ENCODE data around the gene EPHA6.
"Not testable (repeated sequence)": the region's sequence is repeated elsewhere in the genome, so short reads cannot be mapped to it uniquely, and the experiment has no call there.

Gene EPHA6

DNA sequence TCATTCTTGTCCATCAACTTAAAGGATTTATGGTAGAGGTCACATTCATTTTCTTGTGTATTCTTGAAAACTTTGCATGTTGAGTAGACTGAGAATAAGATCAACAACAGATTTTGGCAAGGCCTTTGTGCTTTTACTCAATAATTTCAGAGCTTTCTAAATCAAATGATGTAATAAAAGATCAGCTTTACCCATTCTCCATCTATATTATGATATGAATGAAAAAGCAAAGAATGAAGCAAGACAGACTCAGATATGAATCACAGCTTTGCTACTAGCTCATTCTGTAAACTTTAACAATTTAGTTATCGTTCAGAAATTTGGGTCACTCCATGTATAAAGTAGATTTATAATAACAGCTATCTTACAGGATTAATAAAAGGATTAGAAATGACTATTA, 674.3 kb downstream of the EPHA6 start:
- H3K9me3 ChIP-seq (ENCODE audit: low read depth, low read length), result no peaks in the 10 kb centered on the region
- no peak for TF ChIP-seq POLR2AphosphoS5 (IDR thresholded peaks at IDR 0.05; ENCODE audit: borderline replicate concordance, low read depth, low read length)
- TF ChIP-seq EZH2 (IDR thresholded peaks at IDR 0.05), result no peak
- TF ChIP-seq FOXP2 (optimal IDR thresholded peaks at IDR 0.05; ENCODE audit: control extremely low read depth, extremely low read length, insufficient read depth), result no peak
- no peak overlapping the region for H3K27ac ChIP-seq
- H3K36me3 ChIP-seq (ENCODE audit: insufficient read depth, low read length), result no peaks in the 10 kb centered on the region
- H3K9ac ChIP-seq (ENCODE audit: insufficient read length), result no peak overlapping the region
- no peak overlapping the region for H3K4me3 ChIP-seq
- no peak for DNase-seq (ENCODE audit: low read depth, low spot score)

DNA sequence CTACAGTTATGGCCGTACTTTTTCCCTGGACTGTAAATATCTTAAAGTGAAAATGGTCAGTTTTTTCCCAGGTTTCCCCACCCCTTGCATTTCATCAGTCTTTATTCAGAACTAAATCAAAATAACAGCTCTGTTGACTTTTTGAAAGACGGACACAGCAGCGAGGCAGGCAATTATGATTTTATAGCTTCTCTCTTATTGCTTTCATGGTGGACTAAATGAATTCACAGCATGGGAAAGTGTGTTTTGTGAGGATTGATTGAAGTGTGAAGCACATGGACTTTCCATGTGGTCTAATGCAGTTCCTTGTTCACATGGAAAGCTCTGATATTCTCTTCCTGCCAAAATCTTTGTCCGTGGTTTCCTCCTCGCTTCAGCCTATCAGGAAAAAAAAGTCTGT, 681.5 kb downstream of the EPHA6 start:
- H3K27ac ChIP-seq, result no peak overlapping the region
- DNase-seq (ENCODE audit: low read depth, low spot score), result no peak
- H3K4me3 ChIP-seq, result no peak overlapping the region
- H3K9me3 ChIP-seq (ENCODE audit: low read depth, low read length), result no peaks in the 10 kb centered on the region
- no peaks in the 10 kb centered on the region for H3K36me3 ChIP-seq (ENCODE audit: insufficient read depth, low read length)
- H3K9ac ChIP-seq (ENCODE audit: insufficient read length), result no peak overlapping the region
- no peak for TF ChIP-seq POLR2AphosphoS5 (IDR thresholded peaks at IDR 0.05; ENCODE audit: borderline replicate concordance, low read depth, low read length)
- no peak for TF ChIP-seq FOXP2 (optimal IDR thresholded peaks at IDR 0.05; ENCODE audit: control extremely low read depth, extremely low read length, insufficient read depth)
- TF ChIP-seq EZH2 (IDR thresholded peaks at IDR 0.05), result no peak

DNA sequence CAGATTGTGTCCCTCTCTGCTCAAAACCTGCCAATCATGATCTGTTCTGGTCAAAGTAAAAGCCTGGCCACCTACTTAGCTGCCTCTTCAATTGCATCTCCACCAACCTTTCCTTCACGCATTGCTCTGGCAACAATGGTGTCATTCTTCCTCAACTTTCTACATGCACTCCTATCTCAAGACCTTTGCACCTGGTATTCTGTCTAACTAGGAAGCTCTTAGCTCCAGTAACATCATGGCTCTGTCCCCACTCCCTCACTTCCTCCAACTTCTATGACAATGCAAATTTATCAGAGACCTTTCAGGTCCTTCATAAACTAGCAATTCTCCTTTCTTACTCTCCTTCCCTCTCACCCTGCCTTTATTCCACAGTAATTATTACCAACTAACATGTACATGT, 682.7 kb downstream of the EPHA6 start:
- Histone ChIP-seq H3K9ac (ENCODE audit: insufficient read length) (no peak overlapping the region), H3K27ac (no peak overlapping the region), H3K4me3 (no peak overlapping the region), H3K36me3 (ENCODE audit: insufficient read depth, low read length) (no peaks in the 10 kb centered on the region), H3K9me3 (ENCODE audit: low read depth, low read length) (no peaks in the 10 kb centered on the region)
- DNase-seq (ENCODE audit: low read depth, low spot score), result no peak
- TF ChIP-seq FOXP2 (optimal IDR thresholded peaks at IDR 0.05; ENCODE audit: control extremely low read depth, extremely low read length, insufficient read depth) (no peak), POLR2AphosphoS5 (IDR thresholded peaks at IDR 0.05; ENCODE audit: borderline replicate concordance, low read depth, low read length) (no peak), EZH2 (IDR thresholded peaks at IDR 0.05) (no peak)

DNA sequence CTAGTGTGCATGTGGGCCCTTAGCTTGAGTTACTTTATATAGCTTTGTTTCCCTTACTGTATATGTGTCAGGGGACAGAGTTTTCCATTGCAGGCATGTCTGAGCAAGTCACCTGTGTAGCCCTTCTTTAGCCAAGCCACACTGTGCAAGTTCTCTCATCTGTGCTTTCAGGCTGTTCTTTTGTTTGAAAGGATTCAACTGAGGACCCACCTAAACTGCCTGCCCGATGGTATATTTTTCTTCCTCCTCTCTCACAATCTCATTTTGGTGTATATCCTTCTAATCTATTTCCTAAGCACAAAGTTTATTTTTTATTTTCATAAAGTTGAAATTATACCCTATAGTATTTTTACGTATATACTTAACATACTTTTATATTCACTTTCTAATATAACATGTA, 690.1 kb downstream of the EPHA6 start:
- no peaks in the 10 kb centered on the region for H3K9me3 ChIP-seq (ENCODE audit: low read depth, low read length)
- no peak overlapping the region for H3K4me3 ChIP-seq
- DNase-seq (ENCODE audit: low read depth, low spot score), result no peak
- TF ChIP-seq POLR2AphosphoS5 (IDR thresholded peaks at IDR 0.05; ENCODE audit: borderline replicate concordance, low read depth, low read length) (no peak), FOXP2 (optimal IDR thresholded peaks at IDR 0.05; ENCODE audit: control extremely low read depth, extremely low read length, insufficient read depth) (no peak), EZH2 (IDR thresholded peaks at IDR 0.05) (no peak)
- no peak overlapping the region for H3K9ac ChIP-seq (ENCODE audit: insufficient read length)
- no peak overlapping the region for H3K27ac ChIP-seq
- H3K36me3 ChIP-seq (ENCODE audit: insufficient read depth, low read length), result no peaks in the 10 kb centered on the region

DNA sequence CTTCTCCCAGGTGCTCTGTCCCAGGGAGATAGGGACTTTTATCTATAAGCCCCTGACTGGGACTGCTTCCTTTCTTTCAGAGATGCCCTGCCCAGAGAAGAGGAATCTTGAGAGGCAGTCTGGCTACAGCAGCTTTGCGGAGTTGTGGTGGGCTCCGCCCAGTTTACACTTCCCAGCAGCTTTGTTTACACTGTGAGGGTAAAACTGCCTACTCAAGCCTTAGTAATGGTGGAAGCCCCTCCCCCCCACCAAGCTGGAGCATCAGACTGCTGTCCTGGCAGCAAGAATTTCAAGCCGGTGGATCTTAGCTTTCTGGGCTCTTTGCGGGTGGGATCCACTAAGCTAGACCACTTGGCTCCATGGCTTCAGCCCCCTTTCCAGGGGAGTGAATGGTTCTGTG, 696.4 kb downstream of the EPHA6 start:
- no peak overlapping the region for H3K9ac ChIP-seq (ENCODE audit: insufficient read length)

DNA sequence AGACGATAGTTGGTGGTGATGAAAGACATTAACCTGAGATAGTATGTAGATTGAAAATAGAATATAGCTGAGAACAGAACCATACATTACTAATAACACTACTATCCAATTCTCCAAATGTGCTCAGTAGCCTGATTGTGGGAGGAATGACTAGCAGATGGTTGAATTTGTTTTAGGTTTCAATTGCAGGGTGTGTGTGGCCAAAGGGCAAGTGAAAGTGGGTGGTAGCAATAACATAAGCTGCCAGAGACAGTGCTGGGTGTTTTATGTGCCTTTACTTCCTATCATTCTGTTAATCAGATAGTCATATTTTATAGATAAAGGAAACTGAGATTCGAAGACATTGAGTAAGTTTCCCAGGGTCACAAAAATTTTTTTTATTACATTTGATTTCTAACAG, 700.7 kb downstream of the EPHA6 start:
- TF ChIP-seq POLR2AphosphoS5 (IDR thresholded peaks at IDR 0.05; ENCODE audit: borderline replicate concordance, low read depth, low read length) (no peak), FOXP2 (optimal IDR thresholded peaks at IDR 0.05; ENCODE audit: control extremely low read depth, extremely low read length, insufficient read depth) (no peak), EZH2 (IDR thresholded peaks at IDR 0.05) (no peak)
- no peak overlapping the region for H3K27ac ChIP-seq
- H3K9ac ChIP-seq (ENCODE audit: insufficient read length), result no peak overlapping the region
- no peak for DNase-seq (ENCODE audit: low read depth, low spot score)
- no peak overlapping the region for H3K4me3 ChIP-seq
- H3K36me3 ChIP-seq (ENCODE audit: insufficient read depth, low read length), result no peaks in the 10 kb centered on the region
- H3K9me3 ChIP-seq (ENCODE audit: low read depth, low read length), result no peaks in the 10 kb centered on the region

More for the DNA sequence above, 696.4 kb downstream of the EPHA6 start:
- Histone ChIP-seq H3K9me3 (ENCODE audit: low read depth, low read length) (no peaks in the 10 kb centered on the region), H3K27ac (no peak overlapping the region), H3K36me3 (ENCODE audit: insufficient read depth, low read length) (no peaks in the 10 kb centered on the region), H3K4me3 (no peak overlapping the region)
- no peak for DNase-seq (ENCODE audit: low read depth, low spot score)
- TF ChIP-seq EZH2 (IDR thresholded peaks at IDR 0.05) (no peak), POLR2AphosphoS5 (IDR thresholded peaks at IDR 0.05; ENCODE audit: borderline replicate concordance, low read depth, low read length) (no peak), FOXP2 (optimal IDR thresholded peaks at IDR 0.05; ENCODE audit: control extremely low read depth, extremely low read length, insufficient read depth) (no peak)

DNA sequence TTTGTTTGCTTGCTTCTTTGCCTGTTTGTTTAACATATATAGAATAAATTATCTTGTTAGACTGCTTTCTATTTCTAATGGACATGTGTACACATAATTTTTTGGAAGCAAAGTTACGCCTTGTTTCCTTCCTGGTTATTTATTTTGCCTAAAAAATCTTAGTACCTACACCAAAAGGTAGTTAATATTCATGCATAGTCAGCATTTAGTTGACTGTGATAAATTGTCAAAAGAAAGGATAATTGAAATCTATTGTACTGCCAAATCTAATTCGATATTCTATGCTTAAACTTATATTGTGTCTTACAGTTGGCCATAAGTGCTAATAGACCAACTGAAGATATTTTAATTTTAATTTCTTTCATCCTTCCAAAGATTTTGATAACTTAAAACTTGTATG, 716.3 kb downstream of the EPHA6 start:
- Histone ChIP-seq H3K27ac (no peak overlapping the region), H3K9ac (ENCODE audit: insufficient read length) (no peak overlapping the region), H3K9me3 (ENCODE audit: low read depth, low read length) (no peaks in the 10 kb centered on the region), H3K36me3 (ENCODE audit: insufficient read depth, low read length) (no peaks in the 10 kb centered on the region), H3K4me3 (no peak overlapping the region)
- no peak for DNase-seq (ENCODE audit: low read depth, low spot score)
- no peak for TF ChIP-seq EZH2 (IDR thresholded peaks at IDR 0.05)
- TF ChIP-seq POLR2AphosphoS5 (IDR thresholded peaks at IDR 0.05; ENCODE audit: borderline replicate concordance, low read depth, low read length), result no peak
- TF ChIP-seq FOXP2 (optimal IDR thresholded peaks at IDR 0.05; ENCODE audit: control extremely low read depth, extremely low read length, insufficient read depth), result no peak

DNA sequence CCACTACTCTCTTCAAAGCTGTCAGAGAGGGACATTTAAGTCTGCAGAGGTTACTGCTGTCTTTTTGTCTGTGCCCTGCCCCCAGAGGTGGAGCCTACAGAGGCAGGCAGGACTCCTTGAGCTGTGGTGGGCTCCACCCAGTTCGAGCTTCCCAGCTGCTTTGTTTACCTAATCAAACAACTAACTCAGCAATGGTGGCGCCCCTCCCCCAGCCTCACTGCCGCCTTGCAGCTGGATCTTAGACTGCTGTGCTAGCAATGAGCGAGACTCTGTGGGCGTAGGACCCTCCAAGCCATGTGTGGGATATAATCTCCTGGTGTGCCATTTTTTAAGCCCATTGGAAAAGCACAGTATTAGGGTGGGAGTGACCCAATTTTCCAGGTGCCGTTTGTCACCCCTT, 733.2 kb downstream of the EPHA6 start:
- not testable (repeated sequence) for DNase-seq (ENCODE audit: low read depth, low spot score); H3K36me3 ChIP-seq (ENCODE audit: insufficient read depth, low read length); H3K9me3 ChIP-seq (ENCODE audit: low read depth, low read length); H3K4me3 ChIP-seq; H3K9ac ChIP-seq (ENCODE audit: insufficient read length); H3K27ac ChIP-seq

DNA sequence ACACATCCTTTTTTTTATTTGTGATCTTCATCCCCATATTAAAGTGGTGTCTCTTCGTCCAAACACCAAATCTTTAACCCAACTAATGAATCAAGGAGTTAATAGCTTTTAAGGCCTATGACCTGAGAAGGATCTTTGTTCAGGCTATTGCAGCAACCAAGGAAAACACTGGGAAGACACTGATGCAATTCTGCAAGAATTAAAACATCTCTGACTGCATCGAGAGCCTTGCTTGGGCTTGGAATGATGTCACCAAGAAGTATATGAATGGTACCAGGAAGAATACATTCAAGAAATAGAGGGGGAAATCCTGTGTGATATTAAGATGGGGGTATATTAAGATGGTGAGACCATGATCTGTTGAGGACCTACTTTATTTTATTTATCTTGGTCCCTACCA, 736.0 kb downstream of the EPHA6 start:
- TF ChIP-seq FOXP2 (optimal IDR thresholded peaks at IDR 0.05; ENCODE audit: control extremely low read depth, extremely low read length, insufficient read depth), result no peak
- TF ChIP-seq EZH2 (IDR thresholded peaks at IDR 0.05), result no peak
- no peak for TF ChIP-seq POLR2AphosphoS5 (IDR thresholded peaks at IDR 0.05; ENCODE audit: borderline replicate concordance, low read depth, low read length)
- no peaks in the 10 kb centered on the region for H3K36me3 ChIP-seq (ENCODE audit: insufficient read depth, low read length)
- no peak for DNase-seq (ENCODE audit: low read depth, low spot score)
- no peak overlapping the region for H3K4me3 ChIP-seq
- no peak overlapping the region for H3K9ac ChIP-seq (ENCODE audit: insufficient read length)
- no peak overlapping the region for H3K27ac ChIP-seq
- no peaks in the 10 kb centered on the region for H3K9me3 ChIP-seq (ENCODE audit: low read depth, low read length)

All from SK-N-MC (cell line).